Non-pigmented ciliary epithelial cell (primary cell): ENCODE results near the gene ENPEP.

ENCODE experiments used
- DNase-seq: peaks from one replicate; pipeline ENCODE4 v3.0.0-alpha.2; 2010; ENCODE audit warnings: low read depth

Gene ENPEP

DNA sequence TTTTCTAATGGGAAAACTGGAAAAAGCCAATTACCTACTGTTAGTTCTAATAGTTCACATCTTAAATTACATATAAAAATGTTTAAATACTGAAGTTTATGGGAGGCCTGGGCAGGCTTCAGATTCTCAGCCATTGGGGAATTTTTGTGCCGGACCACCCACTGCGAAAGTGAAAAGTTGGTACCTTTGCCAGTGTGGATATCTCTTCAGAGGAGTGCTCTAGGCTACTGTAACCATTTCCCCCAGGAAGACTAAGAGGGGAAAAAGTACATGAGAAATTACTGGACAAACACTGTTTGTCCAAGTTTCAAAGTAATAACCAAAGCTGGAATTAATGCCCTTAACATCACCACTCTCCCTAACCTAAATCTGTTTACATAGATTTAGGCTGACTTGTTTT, 126.1 kb downstream of the ENPEP start:
- no peak for DNase-seq

- DNase-seq, result no peak
Observed at GRCh38 chr4:110605077-110605476, 129.1 kb downstream of the ENPEP start.

DNA sequence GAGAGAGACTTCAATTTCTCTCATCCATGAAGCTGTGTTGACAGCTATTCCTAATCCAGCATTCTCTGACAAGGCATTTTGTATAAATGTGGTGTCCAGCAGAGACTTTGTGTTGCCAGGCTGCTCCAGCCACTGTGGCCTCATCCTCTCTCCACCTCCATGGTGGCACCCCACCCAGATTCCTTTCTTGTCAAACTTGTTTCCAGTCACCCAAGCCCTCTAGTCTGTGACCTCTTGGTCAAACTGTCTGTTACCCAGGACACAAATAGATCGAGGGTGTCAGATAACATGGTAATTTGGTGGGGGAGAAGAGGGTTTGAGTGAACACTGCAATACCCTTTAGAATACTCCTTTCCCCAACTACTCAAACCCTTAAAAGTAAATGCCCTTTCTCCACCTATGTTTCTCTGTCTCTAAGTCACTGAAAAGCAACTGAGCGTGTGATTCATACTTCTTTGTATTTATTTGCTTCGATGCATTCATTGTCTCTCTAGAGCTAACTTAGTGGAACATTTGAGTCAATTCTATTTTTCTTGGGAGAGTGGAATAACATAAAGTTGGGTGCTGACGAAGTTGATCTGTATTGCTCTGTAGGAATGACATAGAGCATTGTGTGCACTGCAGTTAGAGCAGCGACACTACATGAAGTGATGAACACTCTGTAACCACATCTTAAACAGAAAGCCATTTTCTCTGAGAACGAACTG, 133.2 kb downstream of the ENPEP start:
- no peak for DNase-seq

DNA sequence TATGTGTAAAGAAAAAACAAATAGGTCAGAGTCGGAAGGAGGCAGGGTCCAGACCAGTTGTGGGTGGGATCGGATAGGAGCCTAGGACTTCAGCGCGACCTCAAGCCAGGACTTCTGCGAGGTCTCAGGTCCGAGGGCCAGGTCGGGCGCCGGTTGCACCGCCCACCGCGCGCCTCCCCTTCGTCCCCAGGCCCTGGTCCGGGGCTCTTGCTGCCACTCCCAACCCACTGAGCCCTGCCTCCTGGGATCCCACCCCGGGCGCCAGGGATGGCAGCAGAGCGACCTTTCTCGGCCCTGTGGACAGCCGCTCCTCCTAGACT, 134.6 kb downstream of the ENPEP start:
- DNase-seq, result no peak

DNA sequence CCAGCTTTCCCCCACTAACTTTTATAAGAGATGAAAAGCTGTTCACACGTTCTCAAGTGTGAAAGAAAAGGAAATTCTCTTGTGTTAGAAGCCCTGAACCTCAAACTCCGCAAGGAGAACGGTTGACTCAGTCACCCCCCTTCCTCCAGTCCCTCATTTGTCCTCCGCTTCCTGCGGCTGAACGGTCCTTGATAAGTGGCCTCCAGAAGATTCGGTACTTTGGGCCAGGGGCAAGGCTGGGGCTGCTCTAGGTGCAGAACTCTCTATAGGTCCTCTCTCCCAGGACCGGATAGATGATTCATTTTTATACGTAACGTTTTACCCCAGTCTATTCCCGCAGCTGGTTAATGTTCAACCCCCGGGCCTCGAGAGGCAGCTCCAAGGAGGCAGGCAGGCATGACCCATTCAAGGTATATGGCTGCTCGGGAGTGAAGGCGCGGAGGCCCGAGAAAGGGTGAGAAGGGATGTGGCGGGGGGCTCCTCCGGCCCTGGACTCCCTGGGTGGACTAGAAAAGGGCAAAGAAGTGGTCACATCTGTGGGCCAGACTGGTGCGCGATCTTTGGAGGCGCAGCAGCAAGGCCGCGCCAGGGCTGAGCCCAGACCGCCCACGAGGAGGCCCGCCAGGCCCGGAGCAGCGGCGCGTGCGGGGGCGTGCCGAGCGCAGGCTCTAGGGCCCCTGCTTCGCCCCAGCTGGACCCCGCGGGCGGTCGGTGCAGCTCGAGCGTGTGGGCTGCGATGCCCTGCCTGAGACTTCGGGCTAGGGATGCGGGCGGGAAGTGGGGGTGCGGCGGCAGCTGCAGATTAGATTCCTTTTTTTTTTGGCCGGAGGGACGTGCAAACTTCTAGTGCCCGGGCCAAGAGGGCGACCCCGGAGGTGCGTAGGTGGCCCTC, 135.2 kb downstream of the ENPEP start:
- DNase-seq, result no peak

DNA sequence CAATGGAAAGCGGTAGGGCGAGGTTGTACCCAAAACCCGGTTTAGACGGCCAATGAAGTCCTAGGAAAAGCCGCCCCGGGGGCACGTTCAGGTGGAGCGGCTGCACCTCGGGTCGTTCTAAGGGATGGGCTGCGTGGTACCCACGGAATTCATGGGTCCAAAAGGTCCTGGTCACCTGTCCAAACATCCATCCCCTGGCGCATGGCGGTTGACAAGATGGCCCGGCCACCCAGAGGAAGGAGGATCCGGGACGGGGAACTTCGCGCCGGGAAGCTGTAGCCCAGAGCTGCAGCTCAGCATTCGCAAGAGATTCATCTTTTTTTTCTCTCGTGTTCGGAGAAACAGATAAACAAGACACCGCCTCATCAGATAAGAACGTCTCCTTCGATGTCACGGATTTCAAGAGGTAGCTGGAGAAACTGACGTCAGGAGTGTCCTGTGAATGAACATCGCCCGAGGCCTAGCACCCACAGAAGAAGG, 136.1 kb downstream of the ENPEP start:
- no peak for DNase-seq

DNA sequence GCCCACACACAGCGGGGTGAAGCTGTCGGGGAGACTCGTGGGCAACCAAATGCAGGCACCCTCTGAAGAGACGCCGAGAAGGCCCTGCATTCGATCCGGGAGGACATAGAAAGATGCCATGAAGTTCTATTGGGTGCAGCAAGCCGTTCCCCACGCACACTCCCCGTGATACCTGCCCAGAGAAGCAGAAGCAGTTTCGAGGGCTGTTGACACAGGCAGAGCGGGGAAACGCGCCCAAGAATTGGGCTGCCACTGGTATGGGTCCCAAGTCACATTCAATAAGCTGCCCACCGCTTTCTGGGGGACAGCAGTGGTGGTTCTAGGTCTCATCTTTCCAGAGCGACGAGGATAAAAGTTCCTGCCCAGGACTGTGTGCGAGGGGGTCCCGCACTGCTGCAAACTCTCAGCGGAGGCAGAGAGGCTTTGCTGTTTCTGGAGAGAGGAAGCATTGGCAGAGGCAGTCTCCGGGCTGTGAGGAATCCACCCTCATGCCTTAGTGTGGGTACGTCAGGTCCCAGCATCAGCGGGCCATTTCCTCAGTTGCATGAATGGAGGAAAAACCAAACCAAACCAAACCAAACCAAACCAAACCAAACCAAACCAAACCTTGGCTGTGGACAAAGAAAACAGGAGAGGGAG, 136.8 kb downstream of the ENPEP start:
- DNase-seq, result no peak

GRCh38 chr4:110613745-110614144, 137.8 kb downstream of the ENPEP start:
- no peak for DNase-seq

GRCh38 chr4:110614173-110614963, 138.4 kb downstream of the ENPEP start:
- DNase-seq, result no peak
